NB4 (cell line): ENCODE data around the gene PPIA.

Source experiments
- DNase-seq: peaks from one replicate; pipeline ENCODE4 v3.0.0; 2010; ENCODE audit warnings: low read depth
- H3K4me3 ChIP-seq: one replicate; pipeline ENCODE4 v1.5.1; 2011; ENCODE audit warnings: mild to moderate bottlenecking, low read depth, low read length, moderate library complexity
- CTCF ChIP-seq: IDR thresholded peaks from one replicate; pipeline ENCODE4 v1.5.1; 2012; ENCODE audit warnings: low read depth, low read length
- MAX ChIP-seq: IDR thresholded peaks from 2 replicates; pipeline ENCODE4 v1.6.1; 2011; ENCODE audit warnings: low read depth, low read length
- MYC ChIP-seq: IDR thresholded peaks from 2 replicates; pipeline ENCODE4 v1.6.1; 2011; ENCODE audit warnings: low read depth, low read length
- POLR2A ChIP-seq: IDR thresholded peaks from 2 replicates; pipeline ENCODE4 v1.6.1; 2011; ENCODE audit warnings: mild to moderate bottlenecking; ENCODE audit not compliant: insufficient read length; ENCODE audit errors: extremely low read depth

The PPIA gene

GRCh38 chr7:44796504-44797328 is at the start of gene PPIA:
PPIA (plus strand) TSS chr7:44796681; CDS start chr7:44796725, 44 bp downstream.
- H3K4me3 ChIP-seq = peak within 1 kb of the TSS; percentile 88
- peak; percentile 100 for DNase-seq
- TF ChIP-seq CTCF = no peak
- peak; percentile 98 for TF ChIP-seq MYC
- TF ChIP-seq POLR2A = peak; percentile 94
- TF ChIP-seq MAX = peak; percentile 97

GRCh38 chr7:44748045-44748947 is 48.2 kb upstream of the PPIA start, which contains the start of gene ZMIZ2:
ZMIZ2 (plus strand) TSS chr7:44748847; CDS start chr7:44756250, 7,403 bp downstream.
- TF ChIP-seq MAX (peak; percentile 36; the same call in 1 of the 2 replicates), MYC (peak; percentile 22; the same call in 1 of the 2 replicates), POLR2A (peak; percentile 66), CTCF (no peak)
- H3K4me3 ChIP-seq = peak within 1 kb of the TSS; percentile 85
- DNase-seq = peak; percentile 93

GRCh38 chr7:44748948-44749731 is 47.3 kb upstream of the PPIA start:
- H3K4me3 ChIP-seq = peak overlapping the region; percentile 58
- TF ChIP-seq MAX (peak; percentile 20; the same call in 1 of the 2 replicates), CTCF (no peak)
- peak; percentile 44 for DNase-seq

- DNase-seq = no peak
- no peak for TF ChIP-seq CTCF
- TF ChIP-seq MYC = no peak
- TF ChIP-seq POLR2A = no peak
- no peak for TF ChIP-seq MAX
- H3K4me3 ChIP-seq = peak overlapping the region; percentile 58
Observed at GRCh38 chr7:44749992-44750391, 46.5 kb upstream of the PPIA start.

- no peak for DNase-seq
- H3K4me3 ChIP-seq = peak overlapping the region; percentile 58
- TF ChIP-seq CTCF (no peak), POLR2A (no peak), MYC (no peak), MAX (no peak)
Observed at GRCh38 chr7:44750424-44750823, 46.1 kb upstream of the PPIA start.
